Measurements from ENCODE around the gene AKAP9. TPM values are rescaled to one million over a fixed set of nuclear protein-coding genes. Genes with fewer than 3 reads are reported as not detected.

AKAP9 gene
- total and polyA plus RNA-seq, 9 of the 15 experiments (the other 6 are each of a cell fraction or from before 2014, with no cell fraction given) = 25.5 to 80.9 (median 46.3) TPM

DNA sequence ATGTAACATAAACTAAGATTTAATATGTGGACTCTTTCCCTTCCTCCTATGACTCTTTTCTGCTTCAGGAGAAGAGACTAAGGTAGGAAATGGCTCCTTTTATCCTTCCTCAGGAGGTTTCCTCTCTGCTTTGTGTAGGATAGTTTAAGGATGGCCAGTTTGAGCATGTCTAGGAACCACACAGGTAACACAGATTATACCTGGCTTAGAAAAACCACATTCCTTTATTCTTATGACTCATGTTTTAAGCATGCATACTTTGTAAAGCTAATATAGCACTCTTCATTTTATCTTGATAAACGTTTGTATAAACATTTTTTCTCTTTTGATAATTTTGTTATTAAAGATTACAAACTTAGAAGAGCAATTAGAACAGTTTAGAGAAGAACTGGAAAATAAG is 135.8 kb downstream of the AKAP9 start:
- Histone ChIP-seq H3K27ac (ENCODE audit: extremely low read depth, low read depth, low read length) (no peak overlapping the region), H3K9me1 (ENCODE audit: control insufficient read depth, insufficient read depth, low read length) (no peaks in the 10 kb centered on the region), H3K36me3 (ENCODE audit: control insufficient read depth, insufficient read depth, low read length) (peaks cover 23% of the 10 kb centered on the region), H3K4me2 (ENCODE audit: insufficient read depth, low read length) (no peak overlapping the region), H3K9me3 (replicated peaks; ENCODE audit: control insufficient read depth, insufficient read depth, low read depth, low read length) (no peaks in the 10 kb centered on the region), H4K20me1 (replicated peaks; ENCODE audit: control insufficient read depth, insufficient read depth, low read length) (no peaks in the 10 kb centered on the region), H2AFZ (ENCODE audit: low read depth, low read length) (no peak overlapping the region), H3K4me3 (no peak overlapping the region), H3K4me1 (replicated peaks in 1 of 2; ENCODE audit: control insufficient read depth in 2 of 2, insufficient read depth in 2 of 2, low read length in 2 of 2) (no peaks in the 10 kb centered on the region), H3K79me2 (ENCODE audit: control insufficient read depth, insufficient read depth, low read length) (no peaks in the 10 kb centered on the region), H3K27me3 (ENCODE audit: control insufficient read depth in 2 of 2, insufficient read depth in 2 of 2, low read length in 2 of 2) (no peaks in the 10 kb centered on the region), H3K9ac (ENCODE audit: insufficient read depth in 1 of 2, low read depth in 2 of 2, low read length in 2 of 2) (no peak overlapping the region)
- intact Hi-C loops (cut with micrococcal nuclease) (no loop called here), in situ Hi-C loops (cut with MboI) (no loop called here)
- TF ChIP-seq CREM (IDR thresholded peaks at IDR 0.05; ENCODE audit: low read depth) (no peak), HEY1 (CRISPR knock-in tag; IDR thresholded peaks at IDR 0.05; ENCODE audit: borderline replicate concordance) (no peak), EP400 (IDR thresholded peaks at IDR 0.05) (no peak), PTTG1 (tag; IDR thresholded peaks at IDR 0.05; ENCODE audit: low read depth) (no peak), STAG1 (CRISPR knock-in tag; IDR thresholded peaks at IDR 0.05; ENCODE audit: borderline replicate concordance) (no peak)
- TF ChIP-seq, protein P1, sequence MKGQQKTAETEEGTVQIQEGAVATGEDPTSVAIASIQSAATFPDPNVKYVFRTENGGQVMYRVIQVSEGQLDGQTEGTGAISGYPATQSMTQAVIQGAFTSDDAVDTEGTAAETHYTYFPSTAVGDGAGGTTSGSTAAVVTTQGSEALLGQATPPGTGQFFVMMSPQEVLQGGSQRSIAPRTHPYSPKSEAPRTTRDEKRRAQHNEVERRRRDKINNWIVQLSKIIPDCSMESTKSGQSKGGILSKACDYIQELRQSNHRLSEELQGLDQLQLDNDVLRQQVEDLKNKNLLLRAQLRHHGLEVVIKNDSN (CRISPR knock-in tag; IDR thresholded peaks at IDR 0.05) = no peak
- TF ChIP-seq, protein P2, sequence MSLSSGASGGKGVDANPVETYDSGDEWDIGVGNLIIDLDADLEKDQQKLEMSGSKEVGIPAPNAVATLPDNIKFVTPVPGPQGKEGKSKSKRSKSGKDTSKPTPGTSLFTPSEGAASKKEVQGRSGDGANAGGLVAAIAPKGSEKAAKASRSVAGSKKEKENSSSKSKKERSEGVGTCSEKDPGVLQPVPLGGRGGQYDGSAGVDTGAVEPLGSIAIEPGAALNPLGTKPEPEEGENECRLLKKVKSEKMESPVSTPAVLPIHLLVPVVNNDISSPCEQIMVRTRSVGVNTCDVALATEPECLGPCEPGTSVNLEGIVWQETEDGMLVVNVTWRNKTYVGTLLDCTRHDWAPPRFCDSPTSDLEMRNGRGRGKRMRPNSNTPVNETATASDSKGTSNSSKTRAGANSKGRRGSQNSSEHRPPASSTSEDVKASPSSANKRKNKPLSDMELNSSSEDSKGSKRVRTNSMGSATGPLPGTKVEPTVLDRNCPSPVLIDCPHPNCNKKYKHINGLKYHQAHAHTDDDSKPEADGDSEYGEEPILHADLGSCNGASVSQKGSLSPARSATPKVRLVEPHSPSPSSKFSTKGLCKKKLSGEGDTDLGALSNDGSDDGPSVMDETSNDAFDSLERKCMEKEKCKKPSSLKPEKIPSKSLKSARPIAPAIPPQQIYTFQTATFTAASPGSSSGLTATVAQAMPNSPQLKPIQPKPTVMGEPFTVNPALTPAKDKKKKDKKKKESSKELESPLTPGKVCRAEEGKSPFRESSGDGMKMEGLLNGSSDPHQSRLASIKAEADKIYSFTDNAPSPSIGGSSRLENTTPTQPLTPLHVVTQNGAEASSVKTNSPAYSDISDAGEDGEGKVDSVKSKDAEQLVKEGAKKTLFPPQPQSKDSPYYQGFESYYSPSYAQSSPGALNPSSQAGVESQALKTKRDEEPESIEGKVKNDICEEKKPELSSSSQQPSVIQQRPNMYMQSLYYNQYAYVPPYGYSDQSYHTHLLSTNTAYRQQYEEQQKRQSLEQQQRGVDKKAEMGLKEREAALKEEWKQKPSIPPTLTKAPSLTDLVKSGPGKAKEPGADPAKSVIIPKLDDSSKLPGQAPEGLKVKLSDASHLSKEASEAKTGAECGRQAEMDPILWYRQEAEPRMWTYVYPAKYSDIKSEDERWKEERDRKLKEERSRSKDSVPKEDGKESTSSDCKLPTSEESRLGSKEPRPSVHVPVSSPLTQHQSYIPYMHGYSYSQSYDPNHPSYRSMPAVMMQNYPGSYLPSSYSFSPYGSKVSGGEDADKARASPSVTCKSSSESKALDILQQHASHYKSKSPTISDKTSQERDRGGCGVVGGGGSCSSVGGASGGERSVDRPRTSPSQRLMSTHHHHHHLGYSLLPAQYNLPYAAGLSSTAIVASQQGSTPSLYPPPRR (CRISPR knock-in tag; IDR thresholded peaks at IDR 0.05; ENCODE audit: borderline replicate concordance) = no peak
- ChIA-PET POLR2A (interaction anchor here (1.5 kb wide), 1 partner anchor 13 kb away, joined by 3 read pairs; no protein-coding TSS in a partner anchor), CTCF (ENCODE audit: low intra/inter-chr PET ratio) (no interaction called here)
- DNase-seq (ENCODE audit: extremely low read depth in 1 of 4, low spot score in 3 of 4) (no peak), ATAC-seq (no peak), FAIRE-seq (no peak)
- WGBS (ENCODE audit: insufficient coverage, low coverage, missing lambda C conversion rate) = 0% methylated on average over 1 of the region's 1 CpG
- no TSS peak for BruUV-seq (replicated peaks)
